Measurements from ENCODE around the gene HOXD12.

HOXD12 gene

DNA sequence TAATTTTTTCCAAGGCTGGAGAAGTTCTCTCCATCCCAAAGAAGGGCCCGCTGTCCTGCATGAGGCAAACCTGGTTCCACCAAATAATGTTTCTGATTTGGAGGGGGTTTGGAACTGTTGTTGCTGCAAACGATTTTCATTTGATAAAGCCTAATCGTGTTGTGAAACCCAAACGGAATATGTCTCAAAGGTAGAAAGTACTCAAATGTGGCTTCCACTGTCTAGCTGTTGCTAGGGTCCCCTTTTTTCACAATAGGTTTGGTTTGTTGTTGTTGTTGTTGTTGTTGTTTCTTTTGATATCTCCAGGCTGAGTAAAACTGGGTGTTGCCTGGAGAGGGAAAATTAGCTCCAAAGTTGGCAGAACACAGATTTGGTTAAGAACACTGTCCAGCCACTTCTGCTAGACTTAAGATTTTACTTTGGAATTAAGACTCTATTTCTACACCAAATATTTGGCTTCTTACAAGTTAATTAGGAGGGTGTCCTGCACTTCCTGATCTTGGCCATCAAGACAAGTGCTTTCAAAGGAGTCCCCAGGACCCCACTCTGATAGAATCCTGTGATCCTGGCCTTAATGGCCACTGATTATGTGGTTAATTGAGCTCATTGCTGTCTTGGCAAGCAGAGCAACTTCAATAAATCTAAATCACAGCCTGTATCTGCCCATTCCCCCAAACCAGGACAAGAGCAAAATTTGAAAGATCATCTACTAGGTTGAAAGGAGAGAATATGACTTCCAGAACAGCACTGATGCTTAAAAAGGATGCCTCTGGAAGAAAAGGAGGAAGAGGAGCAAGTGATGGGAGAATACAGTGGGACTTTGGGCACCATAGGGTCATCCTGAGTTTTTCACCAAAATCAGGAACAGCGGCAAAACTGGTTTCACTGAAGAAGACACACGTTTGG is 10.4 kb upstream of the HOXD12 start:
- no peak overlapping the region for H2AFZ ChIP-seq (ENCODE audit: low read length)
- H3K9me3 ChIP-seq (replicated peaks; ENCODE audit: insufficient read depth, low read length): no peaks in the 10 kb centered on the region
- no peak overlapping the region for H3K9ac ChIP-seq (ENCODE audit: low read length)
- no peaks in the 10 kb centered on the region for H3K36me3 ChIP-seq (replicated peaks; ENCODE audit: insufficient read depth, low read length)
- no peak overlapping the region for H3K4me2 ChIP-seq (ENCODE audit: low read depth, low read length)
- H3K79me2 ChIP-seq (ENCODE audit: low read length): no peaks in the 10 kb centered on the region
- no peak overlapping the region for H3K4me3 ChIP-seq (ENCODE audit: low read length)
- H3K4me1 ChIP-seq (ENCODE audit: low read length): no peaks in the 10 kb centered on the region
- no peak for DNase-seq
- TF ChIP-seq EZH2phosphoT487 (IDR thresholded peaks at IDR 0.05; ENCODE audit: low read length): no peak
- TF ChIP-seq, protein P1, sequence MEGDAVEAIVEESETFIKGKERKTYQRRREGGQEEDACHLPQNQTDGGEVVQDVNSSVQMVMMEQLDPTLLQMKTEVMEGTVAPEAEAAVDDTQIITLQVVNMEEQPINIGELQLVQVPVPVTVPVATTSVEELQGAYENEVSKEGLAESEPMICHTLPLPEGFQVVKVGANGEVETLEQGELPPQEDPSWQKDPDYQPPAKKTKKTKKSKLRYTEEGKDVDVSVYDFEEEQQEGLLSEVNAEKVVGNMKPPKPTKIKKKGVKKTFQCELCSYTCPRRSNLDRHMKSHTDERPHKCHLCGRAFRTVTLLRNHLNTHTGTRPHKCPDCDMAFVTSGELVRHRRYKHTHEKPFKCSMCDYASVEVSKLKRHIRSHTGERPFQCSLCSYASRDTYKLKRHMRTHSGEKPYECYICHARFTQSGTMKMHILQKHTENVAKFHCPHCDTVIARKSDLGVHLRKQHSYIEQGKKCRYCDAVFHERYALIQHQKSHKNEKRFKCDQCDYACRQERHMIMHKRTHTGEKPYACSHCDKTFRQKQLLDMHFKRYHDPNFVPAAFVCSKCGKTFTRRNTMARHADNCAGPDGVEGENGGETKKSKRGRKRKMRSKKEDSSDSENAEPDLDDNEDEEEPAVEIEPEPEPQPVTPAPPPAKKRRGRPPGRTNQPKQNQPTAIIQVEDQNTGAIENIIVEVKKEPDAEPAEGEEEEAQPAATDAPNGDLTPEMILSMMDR (IDR thresholded peaks at IDR 0.05; ENCODE audit: low read length): no peak
- H3F3A ChIP-seq (ENCODE audit: insufficient read depth, low read length): no peaks in the 10 kb centered on the region
- no peaks in the 10 kb centered on the region for H4K20me1 ChIP-seq (ENCODE audit: insufficient read depth, low read length)
- no peaks in the 10 kb centered on the region for H3K9me2 ChIP-seq (replicated peaks; ENCODE audit: insufficient read depth, low read length)
- H3K27me3 ChIP-seq (replicated peaks; ENCODE audit: insufficient read depth, low read length): 0 out of 2 replicates have a peak, but pooled peaks cover 9% of the 10 kb centered on the region
- H3K27ac ChIP-seq (ENCODE audit: low read length): no peak overlapping the region

DNA sequence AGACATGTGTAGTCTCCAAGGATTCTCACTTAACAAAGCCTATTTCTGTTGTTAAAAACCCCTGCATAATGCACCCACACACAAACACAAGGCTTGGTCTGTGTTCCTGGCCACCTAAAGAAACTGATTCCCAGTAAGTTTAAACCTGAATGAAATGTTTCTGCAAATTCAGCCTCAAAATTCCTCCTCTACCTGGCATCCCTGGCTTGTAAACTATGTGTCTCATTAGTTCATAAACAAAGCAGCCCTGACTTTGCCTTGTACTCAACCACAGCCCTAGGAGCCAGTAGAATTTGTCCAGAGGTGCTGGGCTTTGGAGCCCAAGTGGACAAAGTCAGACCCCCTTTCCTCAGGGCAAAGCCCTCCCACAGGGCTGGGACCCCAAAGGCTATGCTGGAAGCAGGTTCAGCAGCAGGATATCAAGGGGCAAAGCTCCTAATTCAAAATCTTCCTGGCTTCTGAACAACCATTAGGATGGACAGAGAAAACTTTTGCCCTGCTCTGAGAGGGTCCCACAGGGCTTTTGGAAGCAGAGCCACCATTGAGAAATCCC is 9.7 kb upstream of the HOXD12 start:
- no peak overlapping the region for H3K27ac ChIP-seq (ENCODE audit: low read length)
- no peaks in the 10 kb centered on the region for H3K9me2 ChIP-seq (replicated peaks; ENCODE audit: insufficient read depth, low read length)
- no peak overlapping the region for H3K4me2 ChIP-seq (ENCODE audit: low read depth, low read length)
- H3K27me3 ChIP-seq (replicated peaks; ENCODE audit: insufficient read depth, low read length): 0 out of 2 replicates have a peak, but pooled peaks cover 9% of the 10 kb centered on the region
- no peaks in the 10 kb centered on the region for H3K36me3 ChIP-seq (replicated peaks; ENCODE audit: insufficient read depth, low read length)
- H3K4me3 ChIP-seq (ENCODE audit: low read length): no peak overlapping the region
- H3K4me1 ChIP-seq (ENCODE audit: low read length): no peaks in the 10 kb centered on the region
- TF ChIP-seq EZH2phosphoT487 (IDR thresholded peaks at IDR 0.05; ENCODE audit: low read length): no peak
- H3F3A ChIP-seq (ENCODE audit: insufficient read depth, low read length): no peaks in the 10 kb centered on the region
- H2AFZ ChIP-seq (ENCODE audit: low read length): no peak overlapping the region
- no peak for DNase-seq
- H3K9ac ChIP-seq (ENCODE audit: low read length): no peak overlapping the region
- no peaks in the 10 kb centered on the region for H3K9me3 ChIP-seq (replicated peaks; ENCODE audit: insufficient read depth, low read length)
- H3K79me2 ChIP-seq (ENCODE audit: low read length): no peaks in the 10 kb centered on the region
- H4K20me1 ChIP-seq (ENCODE audit: insufficient read depth, low read length): no peaks in the 10 kb centered on the region

DNA sequence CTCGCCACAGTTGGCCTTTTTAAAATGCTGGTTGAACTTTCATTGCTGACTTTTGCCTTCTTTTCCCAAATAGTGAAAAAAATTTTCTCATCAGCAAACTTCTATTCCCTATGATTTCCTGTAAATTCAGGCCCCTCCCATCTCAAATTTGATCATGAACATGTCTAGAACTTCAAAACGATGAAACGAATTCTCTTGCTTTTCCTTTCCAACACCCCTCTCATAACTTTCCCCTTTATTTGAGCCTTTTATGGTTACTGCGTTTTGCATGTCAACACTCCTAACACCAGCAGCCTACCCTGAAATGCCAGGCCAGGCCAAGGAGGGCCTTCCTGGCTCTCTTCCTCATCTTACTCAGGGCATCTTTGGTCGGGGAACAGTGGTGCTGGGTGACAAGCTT is 8.7 kb upstream of the HOXD12 start:
- H3K4me2 ChIP-seq (ENCODE audit: low read depth, low read length): no peak overlapping the region
- H3K9me2 ChIP-seq (replicated peaks; ENCODE audit: insufficient read depth, low read length): no peaks in the 10 kb centered on the region
- no peak for TF ChIP-seq EZH2phosphoT487 (IDR thresholded peaks at IDR 0.05; ENCODE audit: low read length)
- TF ChIP-seq EZH2 (optimal IDR thresholded peaks at IDR 0.05; ENCODE audit: low read depth, low read length): no peak
- no peaks in the 10 kb centered on the region for H3K79me2 ChIP-seq (ENCODE audit: low read length)
- 0 out of 2 replicates have a peak, but pooled peaks cover 9% of the 10 kb centered on the region for H3K27me3 ChIP-seq (replicated peaks; ENCODE audit: insufficient read depth, low read length)
- no peak overlapping the region for H3K9ac ChIP-seq (ENCODE audit: low read length)
- H4K20me1 ChIP-seq (ENCODE audit: insufficient read depth, low read length): no peaks in the 10 kb centered on the region
- no peak overlapping the region for H3K4me3 ChIP-seq (ENCODE audit: low read length)
- H2AFZ ChIP-seq (ENCODE audit: low read length): no peak overlapping the region
- H3K36me3 ChIP-seq (replicated peaks; ENCODE audit: insufficient read depth, low read length): no peaks in the 10 kb centered on the region
- H3K27ac ChIP-seq (ENCODE audit: low read length): no peak overlapping the region
- H3K4me1 ChIP-seq (ENCODE audit: low read length): 0 out of 2 replicates have a peak, but pooled peaks cover 4% of the 10 kb centered on the region
- H3K9me3 ChIP-seq (replicated peaks; ENCODE audit: insufficient read depth, low read length): no peaks in the 10 kb centered on the region
- 0 out of 2 replicates have a peak, but pooled peaks cover 3% of the 10 kb centered on the region for H3F3A ChIP-seq (ENCODE audit: insufficient read depth, low read length)
- no peak for DNase-seq

DNA sequence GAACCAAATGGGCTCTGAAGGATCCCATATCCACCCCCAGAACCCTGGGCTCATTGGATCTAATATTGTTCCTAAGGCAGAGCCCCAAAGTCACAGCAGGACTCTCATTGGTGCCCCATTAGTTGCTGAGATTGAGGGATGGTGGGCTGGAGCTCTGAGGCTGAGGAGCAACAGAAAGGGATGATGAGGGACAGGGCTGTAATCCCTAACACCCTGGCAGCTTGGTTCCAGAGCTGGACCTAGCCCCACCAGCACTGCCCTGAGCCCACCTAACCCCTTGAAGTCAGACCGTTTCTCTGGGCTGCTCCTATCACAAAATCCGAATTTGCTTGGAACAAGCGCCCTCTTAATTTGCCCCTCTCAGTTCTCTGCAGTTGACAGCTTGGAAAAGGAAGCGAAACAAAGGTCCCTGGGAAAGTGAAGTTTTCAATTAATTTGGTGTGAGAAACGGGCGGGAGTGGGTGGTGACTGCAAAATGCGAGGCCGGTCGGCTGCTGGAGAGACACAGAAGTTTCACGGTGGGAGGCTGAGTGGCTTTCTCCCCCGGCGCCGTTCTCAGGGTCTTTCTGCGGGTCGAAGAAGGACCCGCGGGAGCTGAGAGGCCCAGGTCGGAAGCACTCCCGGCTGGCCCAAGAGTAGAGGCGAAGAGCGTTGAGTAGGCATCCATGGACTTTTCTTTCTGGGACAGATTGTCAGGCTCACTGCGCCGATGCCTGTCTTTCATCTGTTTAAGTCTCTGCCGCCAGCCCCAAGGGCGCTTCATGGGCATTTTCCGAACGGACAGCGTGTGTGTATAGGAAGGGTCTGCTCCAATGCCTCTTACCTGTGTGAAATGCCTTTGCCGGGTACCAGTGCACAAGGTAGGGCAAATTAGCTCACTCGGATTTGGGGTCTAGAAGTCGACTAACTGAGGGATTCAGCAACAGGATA is 8.0 kb upstream of the HOXD12 start:
- H4K20me1 ChIP-seq (ENCODE audit: insufficient read depth, low read length): no peaks in the 10 kb centered on the region
- H3K79me2 ChIP-seq (ENCODE audit: low read length): no peaks in the 10 kb centered on the region
- no peaks in the 10 kb centered on the region for H3K9me2 ChIP-seq (replicated peaks; ENCODE audit: insufficient read depth, low read length)

More for the DNA sequence above, 8.0 kb upstream of the HOXD12 start:
- TF ChIP-seq, protein P1 (IDR thresholded peaks at IDR 0.05; ENCODE audit: low read length): no peak
- no peak for TF ChIP-seq EZH2phosphoT487 (IDR thresholded peaks at IDR 0.05; ENCODE audit: low read length)
- TF ChIP-seq EZH2 (optimal IDR thresholded peaks at IDR 0.05; ENCODE audit: low read depth, low read length): no peak
- Histone ChIP-seq H3K4me2 (ENCODE audit: low read depth, low read length) (no peak overlapping the region), H3K9ac (ENCODE audit: low read length) (no peak overlapping the region), H3F3A (ENCODE audit: insufficient read depth, low read length) (peaks cover 10% of the 10 kb centered on the region), H3K27ac (ENCODE audit: low read length) (no peak overlapping the region), H3K36me3 (replicated peaks; ENCODE audit: insufficient read depth, low read length) (no peaks in the 10 kb centered on the region), H3K9me3 (replicated peaks; ENCODE audit: insufficient read depth, low read length) (no peaks in the 10 kb centered on the region), H3K27me3 (replicated peaks; ENCODE audit: insufficient read depth, low read length) (0 out of 2 replicates have a peak, but pooled peaks cover 9% of the 10 kb centered on the region), H3K4me3 (ENCODE audit: low read length) (no peak overlapping the region), H3K4me1 (ENCODE audit: low read length) (0 out of 2 replicates have a peak, but pooled peaks cover 5% of the 10 kb centered on the region), H2AFZ (ENCODE audit: low read length) (no peak overlapping the region)
- no peak for DNase-seq

Data from MM.1S (cell line).